Astrocyte of the cerebellum (primary cell): ENCODE data around the gene SLC25A33.
A peak's percentile ranks its signal among the peaks of the same experiment; 100 is the strongest.
"Not testable (repeated sequence)": the region's sequence is repeated elsewhere in the genome, so short reads cannot be mapped to it uniquely, and the experiment has no call there.

Experiments used
- DNase-seq: peaks from one replicate; pipeline ENCODE4 v3.0.0-alpha.2; 2011; ENCODE audit warnings: low read depth
- H3K4me3 ChIP-seq: 2 replicates; pipeline ENCODE4 v1.5.1; 2011; ENCODE audit warnings: mild to moderate bottlenecking, low read depth, low read length, moderate library complexity
- CTCF ChIP-seq: IDR thresholded peaks from 2 replicates; pipeline ENCODE4 v1.5.1; 2012; ENCODE audit warnings: low read length, low read depth, moderate library complexity, mild to moderate bottlenecking; ENCODE audit errors: missing control alignments
- in situ Hi-C: cut with HindIII; loops from 2 replicates; pipeline ENCODE4 v1.10.0; 2017; ENCODE audit warnings: low sequenced_read_pairs

The SLC25A33 gene

GRCh38 chr1:9559673-9560072 lies 20.4 kb downstream of the SLC25A33 start:
- TF ChIP-seq CTCF = no peak
- H3K4me3 ChIP-seq = no peak overlapping the region
- DNase-seq = no peak
- in situ Hi-C loops = loop anchor here (10.0 to 25.0 kb wide), 2 partner anchors 185 to 297 kb away; no protein-coding TSS in a partner anchor

GRCh38 chr1:9560090-9560489 lies 20.8 kb downstream of the SLC25A33 start:
- not testable (repeated sequence) for DNase-seq
- in situ Hi-C loops = loop anchor here (25.0 kb wide), 1 partner anchor 298 kb away; no protein-coding TSS in a partner anchor

DNA sequence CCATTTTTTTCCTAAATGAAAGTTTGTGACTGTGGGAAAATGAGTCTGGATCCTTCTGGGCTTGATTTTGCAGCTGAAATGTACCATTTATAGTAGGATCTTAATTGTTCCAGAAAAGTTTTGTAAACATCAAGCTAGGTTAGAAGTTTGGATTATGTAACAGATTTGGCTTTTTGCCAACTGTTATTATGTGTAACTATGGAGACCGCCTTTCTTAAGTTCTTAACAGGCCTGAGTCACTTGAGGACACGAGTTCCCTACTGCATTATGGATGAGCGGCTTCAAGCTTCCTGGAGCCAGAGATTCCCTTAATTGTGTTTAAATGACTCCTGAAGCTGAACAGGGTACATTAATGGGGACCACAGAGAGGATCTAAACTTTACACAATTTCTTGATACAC lies 22.2 kb downstream of the SLC25A33 start:
- in situ Hi-C loops = loop anchor here (25.0 kb wide), 1 partner anchor 299 kb away; no protein-coding TSS in a partner anchor
- no peak overlapping the region for H3K4me3 ChIP-seq
- TF ChIP-seq CTCF = no peak
- peak; percentile 96 for DNase-seq

More at GRCh38 chr1:9560090-9560489, 20.8 kb downstream of the SLC25A33 start:
- not testable (repeated sequence) for H3K4me3 ChIP-seq

DNA sequence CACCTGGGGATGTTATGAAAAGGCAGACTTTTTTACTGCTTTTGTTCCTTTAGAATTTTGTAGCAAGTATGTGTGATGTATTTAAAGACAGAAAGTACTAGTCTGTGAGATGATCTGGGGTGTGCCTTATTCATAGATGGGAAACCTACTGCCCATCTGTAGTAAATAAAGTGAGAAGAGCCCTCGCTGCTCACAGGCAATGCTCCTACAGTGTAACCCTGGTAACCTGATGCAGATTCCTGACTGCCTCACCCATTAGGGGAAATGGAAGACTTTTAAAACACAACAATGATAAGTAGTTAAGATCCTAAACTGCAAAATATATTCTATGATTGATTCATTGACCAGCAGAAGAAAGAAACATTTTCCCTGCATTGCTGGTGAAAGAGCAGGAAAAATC lies 30.0 kb downstream of the SLC25A33 start:
- in situ Hi-C loops = loop anchor here (25.0 kb wide), 1 partner anchor 307 kb away; no protein-coding TSS in a partner anchor
- no peak for TF ChIP-seq CTCF
- no peak overlapping the region for H3K4me3 ChIP-seq
- DNase-seq = no peak

DNA sequence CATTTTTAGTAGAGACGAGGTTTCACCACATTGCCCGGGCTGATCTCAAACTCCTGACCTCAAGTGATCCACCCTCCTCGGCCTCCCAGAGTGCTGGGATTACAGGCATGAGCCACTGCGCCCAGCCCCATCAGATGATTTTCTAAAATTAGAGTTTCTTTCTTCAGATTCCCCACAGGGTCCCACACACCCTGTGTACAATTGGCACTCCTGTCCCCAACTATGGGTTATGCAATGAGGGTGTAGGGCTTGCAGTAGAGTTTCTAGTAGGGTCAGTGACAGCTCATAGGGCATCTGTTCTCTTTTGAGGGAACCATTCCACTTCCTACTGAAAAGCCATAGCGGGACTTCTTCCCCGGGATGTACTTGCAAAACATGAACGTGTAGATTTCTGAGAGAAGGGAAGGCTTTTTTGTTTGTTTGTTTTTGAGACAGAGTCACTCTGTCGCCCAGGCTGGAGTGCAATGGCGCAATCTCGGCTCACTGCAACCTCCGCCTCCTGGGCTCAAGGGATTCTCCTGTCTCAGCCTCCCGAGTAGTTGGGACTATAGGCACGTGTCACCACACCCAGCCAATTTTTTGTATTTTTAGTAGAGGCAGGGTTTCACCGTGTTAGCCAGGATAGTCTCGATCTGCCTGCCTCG lies 31.7 kb downstream of the SLC25A33 start:
- not testable (repeated sequence) for DNase-seq, H3K4me3 ChIP-seq
- in situ Hi-C loops = loop anchor here (5.0 to 25.0 kb wide), 2 partner anchors 89 to 309 kb away; no protein-coding TSS in a partner anchor

DNA sequence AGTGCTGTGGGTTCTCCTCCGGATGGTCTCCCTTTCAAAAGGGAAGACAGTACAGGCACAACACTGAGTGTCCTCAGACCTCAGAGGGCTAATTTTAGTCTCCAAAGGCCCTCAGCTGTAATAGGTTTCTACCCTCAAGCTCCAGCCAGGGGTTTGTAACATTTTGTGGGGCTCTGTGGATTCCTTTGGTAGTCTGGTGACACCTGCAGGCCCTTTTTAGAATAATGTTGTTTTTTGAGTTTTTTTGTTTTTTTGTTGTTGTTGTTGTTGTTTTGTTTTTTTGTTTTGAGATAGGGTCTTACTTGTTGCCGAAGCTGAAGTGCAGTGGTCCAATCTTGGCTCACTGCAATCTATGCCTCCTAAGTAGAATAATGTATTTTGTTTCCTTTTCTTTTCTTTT lies 34.5 kb downstream of the SLC25A33 start:
- H3K4me3 ChIP-seq = no peak overlapping the region
- peak; percentile 39 for TF ChIP-seq CTCF
- DNase-seq = no peak
- in situ Hi-C loops = loop anchor here (5.0 to 25.0 kb wide), 2 partner anchors 91 to 311 kb away; no protein-coding TSS in a partner anchor

- in situ Hi-C loops = no loop called here
- TF ChIP-seq CTCF = no peak
Observed at GRCh38 chr1:9575486-9575885, 36.2 kb downstream of the SLC25A33 start.

GRCh38 chr1:9576903-9577302 lies 37.6 kb downstream of the SLC25A33 start:
- no peak overlapping the region for H3K4me3 ChIP-seq
- in situ Hi-C loops = no loop called here
- no peak for DNase-seq
- peak; percentile 2 for TF ChIP-seq CTCF

More at GRCh38 chr1:9575486-9575885, 36.2 kb downstream of the SLC25A33 start:
- DNase-seq = no peak
- H3K4me3 ChIP-seq = no peak overlapping the region
